SK-N-SH treated with all-trans-retinoic acid at 6 μM for 48 hours (cell line): ENCODE data around the gene CEP63.

ENCODE experiments used
- ATAC-seq: fragments of 200-7000 bp; cut with Tn5 transposase; 3 replicates; pipeline ENCODE4 v1.9.1; 2020; ENCODE audit warnings: mild to moderate bottlenecking, moderate library complexity
- ARNTL ChIP-seq: fragments of 450-650 bp; formaldehyde crosslinking; IDR thresholded peaks from 2 replicates; pipeline ENCODE4 v1.5.0; 2020; ENCODE audit warnings: low read depth, mild to moderate bottlenecking, moderate library complexity, borderline replicate concordance
- BACH2 ChIP-seq: fragments of 250-450 bp; sonication (Bioruptor Pico); IDR thresholded peaks from 2 replicates; pipeline ENCODE4 v1.9.0; 2021; ENCODE audit warnings: mild to moderate bottlenecking, borderline replicate concordance
- CSDC2 ChIP-seq: fragments of 250-450 bp; sonication (Bioruptor Pico); IDR thresholded peaks from 2 replicates; pipeline ENCODE4 v1.5.0; 2020; ENCODE audit warnings: mild to moderate bottlenecking, moderate library complexity
- ESRRG ChIP-seq: fragments of 250-450 bp; sonication (Bioruptor Pico); IDR thresholded peaks from 2 replicates; pipeline ENCODE4 v1.6.1; 2021; ENCODE audit warnings: mild to moderate bottlenecking
- GLIS3 ChIP-seq: fragments of 250-450 bp; sonication (Bioruptor Pico); IDR thresholded peaks from 2 replicates; pipeline ENCODE4 v1.5.0; 2020; ENCODE audit warnings: mild to moderate bottlenecking, moderate library complexity
- ISL1 ChIP-seq: fragments of 250-450 bp; sonication (Bioruptor Pico); IDR thresholded peaks from 2 replicates; pipeline ENCODE4 v2.1.2; 2022; ENCODE audit warnings: mild to moderate bottlenecking, moderate library complexity
- OSR1 ChIP-seq: fragments of 250-450 bp; sonication (Bioruptor Pico); IDR thresholded peaks from 2 replicates; pipeline ENCODE4 v1.8.0; 2022; ENCODE audit warnings: moderate library complexity, mild to moderate bottlenecking, inconsistent platforms
- RARB ChIP-seq: fragments of 250-450 bp; sonication (Bioruptor Pico); IDR thresholded peaks from 2 replicates; pipeline ENCODE4 v1.8.0; 2021; ENCODE audit warnings: mild to moderate bottlenecking, moderate library complexity
- SNAI2 ChIP-seq: fragments of 250-450 bp; sonication (Bioruptor Pico); IDR thresholded peaks from 2 replicates; pipeline ENCODE4 v1.5.0; 2020; ENCODE audit warnings: mild to moderate bottlenecking, moderate library complexity
- TCF4 ChIP-seq: fragments of 250-450 bp; sonication (Bioruptor Pico); IDR thresholded peaks from 2 replicates; pipeline ENCODE4 v1.8.0; 2021; ENCODE audit warnings: mild to moderate bottlenecking, moderate library complexity, borderline replicate concordance
- TOX ChIP-seq: fragments of 250-450 bp; sonication (Bioruptor Pico); IDR thresholded peaks from 2 replicates; pipeline ENCODE4 v1.8.0; 2021; ENCODE audit warnings: mild to moderate bottlenecking, moderate library complexity, borderline replicate concordance
- TSHZ2 ChIP-seq: fragments of 250-450 bp; sonication (Bioruptor Pico); IDR thresholded peaks from 2 replicates; pipeline ENCODE4 v1.5.0; 2020; ENCODE audit warnings: mild to moderate bottlenecking, moderate library complexity
- ZC3H10 ChIP-seq: fragments of 250-450 bp; sonication (Bioruptor Pico); IDR thresholded peaks from 2 replicates; pipeline ENCODE4 v1.5.1; 2021; ENCODE audit warnings: mild to moderate bottlenecking, moderate library complexity
- ZFP3 ChIP-seq: fragments of 250-450 bp; sonication (Bioruptor Pico); IDR thresholded peaks from 2 replicates; pipeline ENCODE4 v1.5.0; 2020; ENCODE audit warnings: mild to moderate bottlenecking, moderate library complexity
- ZFP30 ChIP-seq: fragments of 450-650 bp; formaldehyde crosslinking; IDR thresholded peaks from 2 replicates; pipeline ENCODE4 v1.5.0; 2022; ENCODE audit warnings: mild to moderate bottlenecking, moderate library complexity
- ZNF565 ChIP-seq: fragments of 450-650 bp; formaldehyde crosslinking; conservative IDR thresholded peaks from 2 replicates; pipeline ENCODE4 v1.5.0; 2020; ENCODE audit warnings: low read depth, mild to moderate bottlenecking, moderate library complexity
- ZNF70 ChIP-seq: fragments of 450-650 bp; formaldehyde crosslinking; IDR thresholded peaks from 2 replicates; pipeline ENCODE4 v1.5.0; 2020; ENCODE audit warnings: mild to moderate bottlenecking, moderate library complexity
- ZNF8 ChIP-seq: fragments of 450-650 bp; formaldehyde crosslinking; IDR thresholded peaks from 2 replicates; pipeline ENCODE4 v1.5.0; 2020; ENCODE audit warnings: mild to moderate bottlenecking, moderate library complexity
- TF ChIP-seq, protein P1 (sequence below): fragments of 250-450 bp; sonication (Bioruptor Pico); IDR thresholded peaks from 2 replicates; pipeline ENCODE4 v1.8.0; 2021; ENCODE audit warnings: low read depth, mild to moderate bottlenecking, moderate library complexity, borderline replicate concordance
- TF ChIP-seq, protein P2 (sequence below): fragments of 250-450 bp; sonication (Bioruptor Pico); IDR thresholded peaks from 2 replicates; pipeline ENCODE4 v1.8.0; 2020; ENCODE audit warnings: mild to moderate bottlenecking, moderate library complexity, borderline replicate concordance
- TF ChIP-seq, protein P3 (sequence below): fragments of 250-450 bp; sonication (Bioruptor Pico); IDR thresholded peaks from 2 replicates; pipeline ENCODE4 v1.5.1; 2021; ENCODE audit warnings: mild to moderate bottlenecking, moderate library complexity

Gene CEP63

DNA sequence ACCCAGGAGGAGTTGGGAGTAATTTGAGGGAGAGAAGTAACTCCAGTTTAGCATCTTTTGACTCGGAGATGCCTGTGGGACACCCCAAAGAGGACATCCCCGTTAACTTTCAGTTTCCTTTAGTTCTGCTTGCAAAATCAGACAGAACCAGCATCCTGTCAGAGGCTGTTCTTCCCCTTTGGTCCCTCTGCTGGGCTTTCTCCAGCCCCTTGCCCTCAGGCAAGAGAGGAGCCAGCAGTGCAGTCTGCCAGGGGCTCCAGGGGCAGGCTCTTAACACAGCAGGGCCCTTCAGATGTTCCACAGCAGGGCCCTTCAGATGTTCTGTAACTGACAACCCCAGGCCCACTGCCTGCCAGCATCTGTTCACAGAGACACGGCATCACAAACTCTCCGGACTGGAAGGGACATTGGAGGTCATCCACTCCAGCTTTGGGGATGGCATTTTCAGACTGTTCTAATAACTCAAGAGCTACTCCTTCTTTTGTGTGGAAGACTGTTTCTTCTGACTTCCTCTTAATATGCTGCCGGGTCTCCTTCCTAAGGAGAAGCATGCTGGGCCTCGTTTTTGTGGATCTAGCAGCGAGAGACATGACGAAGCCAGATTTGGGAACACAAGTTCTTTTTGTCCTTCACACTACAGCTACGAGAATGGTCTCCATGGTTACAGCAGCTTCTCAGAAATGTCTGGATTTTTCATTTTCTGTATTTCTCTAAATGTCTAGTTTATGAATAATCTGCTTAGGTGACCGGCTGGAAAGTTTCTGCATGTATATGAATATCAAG is 113.1 kb downstream of the CEP63 start:
- TF ChIP-seq SNAI2 (CRISPR knock-in tag) (no peak), TCF4 (CRISPR knock-in tag) (no peak), ZFP30 (CRISPR knock-in tag) (no peak), TOX (CRISPR knock-in tag) (no peak), GLIS3 (CRISPR knock-in tag) (no peak), OSR1 (no peak), RARB (CRISPR knock-in tag) (no peak), ISL1 (no peak), TSHZ2 (CRISPR knock-in tag) (no peak), ZFP3 (CRISPR knock-in tag) (no peak), ZNF8 (CRISPR knock-in tag) (no peak), CSDC2 (no peak), ESRRG (no peak)
- TF ChIP-seq, protein P1, sequence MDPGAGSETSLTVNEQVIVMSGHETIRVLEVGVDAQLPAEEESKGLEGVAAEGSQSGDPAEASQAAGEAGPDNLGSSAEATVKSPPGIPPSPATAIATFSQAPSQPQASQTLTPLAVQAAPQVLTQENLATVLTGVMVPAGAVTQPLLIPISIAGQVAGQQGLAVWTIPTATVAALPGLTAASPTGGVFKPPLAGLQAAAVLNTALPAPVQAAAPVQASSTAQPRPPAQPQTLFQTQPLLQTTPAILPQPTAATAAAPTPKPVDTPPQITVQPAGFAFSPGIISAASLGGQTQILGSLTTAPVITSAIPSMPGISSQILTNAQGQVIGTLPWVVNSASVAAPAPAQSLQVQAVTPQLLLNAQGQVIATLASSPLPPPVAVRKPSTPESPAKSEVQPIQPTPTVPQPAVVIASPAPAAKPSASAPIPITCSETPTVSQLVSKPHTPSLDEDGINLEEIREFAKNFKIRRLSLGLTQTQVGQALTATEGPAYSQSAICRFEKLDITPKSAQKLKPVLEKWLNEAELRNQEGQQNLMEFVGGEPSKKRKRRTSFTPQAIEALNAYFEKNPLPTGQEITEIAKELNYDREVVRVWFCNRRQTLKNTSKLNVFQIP (CRISPR knock-in tag), result no peak
- TF ChIP-seq, all 23 proteins: peak for 0

DNA sequence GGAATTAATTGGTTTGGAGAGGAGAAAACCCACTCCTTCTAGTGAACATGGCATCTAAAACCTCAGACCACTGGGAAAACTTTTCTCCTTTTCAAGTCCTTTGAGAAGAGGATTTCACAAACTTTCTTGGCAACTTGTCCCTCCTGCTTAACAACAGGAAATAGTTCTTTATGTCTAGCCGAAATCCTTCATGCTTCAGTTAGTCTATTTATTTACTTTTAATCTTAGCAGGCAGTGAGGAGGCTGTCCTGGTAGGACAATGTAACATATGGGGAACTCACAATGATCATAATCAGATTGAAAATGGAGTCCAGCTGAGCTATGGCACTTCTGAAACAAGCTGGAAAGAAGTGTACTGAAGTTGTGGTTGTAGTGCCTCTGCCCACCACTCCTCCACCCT is 114.3 kb downstream of the CEP63 start:
- ATAC-seq, result no peak
- TF ChIP-seq, protein P2, sequence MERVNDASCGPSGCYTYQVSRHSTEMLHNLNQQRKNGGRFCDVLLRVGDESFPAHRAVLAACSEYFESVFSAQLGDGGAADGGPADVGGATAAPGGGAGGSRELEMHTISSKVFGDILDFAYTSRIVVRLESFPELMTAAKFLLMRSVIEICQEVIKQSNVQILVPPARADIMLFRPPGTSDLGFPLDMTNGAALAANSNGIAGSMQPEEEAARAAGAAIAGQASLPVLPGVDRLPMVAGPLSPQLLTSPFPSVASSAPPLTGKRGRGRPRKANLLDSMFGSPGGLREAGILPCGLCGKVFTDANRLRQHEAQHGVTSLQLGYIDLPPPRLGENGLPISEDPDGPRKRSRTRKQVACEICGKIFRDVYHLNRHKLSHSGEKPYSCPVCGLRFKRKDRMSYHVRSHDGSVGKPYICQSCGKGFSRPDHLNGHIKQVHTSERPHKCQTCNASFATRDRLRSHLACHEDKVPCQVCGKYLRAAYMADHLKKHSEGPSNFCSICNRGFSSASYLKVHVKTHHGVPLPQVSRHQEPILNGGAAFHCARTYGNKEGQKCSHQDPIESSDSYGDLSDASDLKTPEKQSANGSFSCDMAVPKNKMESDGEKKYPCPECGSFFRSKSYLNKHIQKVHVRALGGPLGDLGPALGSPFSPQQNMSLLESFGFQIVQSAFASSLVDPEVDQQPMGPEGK (CRISPR knock-in tag), result no peak
- TF ChIP-seq ZFP30 (CRISPR knock-in tag), result no peak
- no peak for TF ChIP-seq ZNF565 (CRISPR knock-in tag)
- TF ChIP-seq, protein P1 (CRISPR knock-in tag), result no peak
- no peak for TF ChIP-seq SNAI2 (CRISPR knock-in tag)
- TF ChIP-seq ZNF70 (CRISPR knock-in tag), result no peak
- no peak for TF ChIP-seq BACH2
- no peak for TF ChIP-seq OSR1
- no peak for TF ChIP-seq RARB (CRISPR knock-in tag)
- TF ChIP-seq, protein P3, sequence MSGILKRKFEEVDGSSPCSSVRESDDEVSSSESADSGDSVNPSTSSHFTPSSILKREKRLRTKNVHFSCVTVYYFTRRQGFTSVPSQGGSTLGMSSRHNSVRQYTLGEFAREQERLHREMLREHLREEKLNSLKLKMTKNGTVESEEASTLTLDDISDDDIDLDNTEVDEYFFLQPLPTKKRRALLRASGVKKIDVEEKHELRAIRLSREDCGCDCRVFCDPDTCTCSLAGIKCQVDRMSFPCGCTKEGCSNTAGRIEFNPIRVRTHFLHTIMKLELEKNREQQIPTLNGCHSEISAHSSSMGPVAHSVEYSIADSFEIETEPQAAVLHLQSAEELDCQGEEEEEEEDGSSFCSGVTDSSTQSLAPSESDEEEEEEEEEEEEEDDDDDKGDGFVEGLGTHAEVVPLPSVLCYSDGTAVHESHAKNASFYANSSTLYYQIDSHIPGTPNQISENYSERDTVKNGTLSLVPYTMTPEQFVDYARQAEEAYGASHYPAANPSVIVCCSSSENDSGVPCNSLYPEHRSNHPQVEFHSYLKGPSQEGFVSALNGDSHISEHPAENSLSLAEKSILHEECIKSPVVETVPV (CRISPR knock-in tag), result no peak
- TF ChIP-seq, all 23 proteins: peak for 0

More for the DNA sequence above, 113.1 kb downstream of the CEP63 start:
- no peak for ATAC-seq

- ATAC-seq, result peak; percentile 88
- TF ChIP-seq TOX (CRISPR knock-in tag), result no peak
- no peak for TF ChIP-seq ZC3H10 (CRISPR knock-in tag)
- TF ChIP-seq ZFP3 (CRISPR knock-in tag), result no peak
- TF ChIP-seq SNAI2 (CRISPR knock-in tag), result no peak
- TF ChIP-seq CSDC2, result no peak
- TF ChIP-seq, protein P3 (CRISPR knock-in tag), result no peak; the same call in 1 of the 2 replicates
- TF ChIP-seq BACH2, result no peak
- no peak for TF ChIP-seq RARB (CRISPR knock-in tag)
- TF ChIP-seq OSR1, result no peak
- TF ChIP-seq ARNTL, result no peak
- TF ChIP-seq, protein P2 (CRISPR knock-in tag), result no peak
- TF ChIP-seq TCF4 (CRISPR knock-in tag), result no peak
- TF ChIP-seq GLIS3 (CRISPR knock-in tag), result no peak
- no peak for TF ChIP-seq ZNF565 (CRISPR knock-in tag)
- no peak for TF ChIP-seq ESRRG
- TF ChIP-seq ISL1, result no peak
- TF ChIP-seq ZNF70 (CRISPR knock-in tag), result no peak
- TF ChIP-seq ZFP30 (CRISPR knock-in tag), result no peak
Observed at GRCh38 chr3:134600685-134601463, 115.0 kb downstream of the CEP63 start.
